HG03558 (cell line): ENCODE data around the gene HTR1B.

Experiments used
- ATAC-seq: cut with Tn5 transposase; IDR thresholded peaks from one replicate; pipeline ENCODE4 v1.9.1; 2021; ENCODE audit warnings: moderate number of reproducible peaks; ENCODE audit not compliant: unreplicated experiment; ENCODE audit errors: extremely low read depth

HTR1B gene, protein sequence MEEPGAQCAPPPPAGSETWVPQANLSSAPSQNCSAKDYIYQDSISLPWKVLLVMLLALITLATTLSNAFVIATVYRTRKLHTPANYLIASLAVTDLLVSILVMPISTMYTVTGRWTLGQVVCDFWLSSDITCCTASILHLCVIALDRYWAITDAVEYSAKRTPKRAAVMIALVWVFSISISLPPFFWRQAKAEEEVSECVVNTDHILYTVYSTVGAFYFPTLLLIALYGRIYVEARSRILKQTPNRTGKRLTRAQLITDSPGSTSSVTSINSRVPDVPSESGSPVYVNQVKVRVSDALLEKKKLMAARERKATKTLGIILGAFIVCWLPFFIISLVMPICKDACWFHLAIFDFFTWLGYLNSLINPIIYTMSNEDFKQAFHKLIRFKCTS

DNA sequence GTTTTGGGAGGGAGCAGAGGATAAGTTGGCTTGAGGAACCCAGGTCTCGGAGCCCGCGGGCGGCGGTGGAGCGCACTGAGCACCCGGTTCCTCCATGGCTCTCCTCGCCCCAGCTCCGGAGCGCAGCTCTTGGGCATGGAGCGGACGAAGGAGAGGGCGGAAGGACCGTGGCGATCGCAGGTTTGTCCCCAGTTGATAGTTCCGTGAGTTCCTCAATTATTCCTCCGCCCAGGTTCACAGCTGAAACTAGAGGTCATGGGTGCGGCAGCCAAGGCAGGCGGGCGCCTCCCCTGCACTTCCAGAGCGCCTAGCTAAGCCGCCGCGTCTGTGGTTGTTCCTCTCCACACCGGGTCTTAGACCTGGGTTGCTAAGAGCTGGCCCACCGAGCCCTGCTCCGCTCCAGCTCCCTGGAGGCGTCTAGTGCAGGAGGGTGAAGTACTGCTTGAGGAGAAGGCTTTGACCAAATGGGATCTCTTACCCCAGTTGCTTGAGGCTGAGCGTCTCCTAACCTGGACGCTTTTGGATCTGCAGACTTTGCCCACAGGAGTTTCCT is at the start of gene HTR1B:
Gene HTR1B (minus strand): TSS at position 184 of the 553 bp plus-strand sequence. CDS start 88 bp downstream, at position 96.
- ATAC-seq, result no peak

DNA sequence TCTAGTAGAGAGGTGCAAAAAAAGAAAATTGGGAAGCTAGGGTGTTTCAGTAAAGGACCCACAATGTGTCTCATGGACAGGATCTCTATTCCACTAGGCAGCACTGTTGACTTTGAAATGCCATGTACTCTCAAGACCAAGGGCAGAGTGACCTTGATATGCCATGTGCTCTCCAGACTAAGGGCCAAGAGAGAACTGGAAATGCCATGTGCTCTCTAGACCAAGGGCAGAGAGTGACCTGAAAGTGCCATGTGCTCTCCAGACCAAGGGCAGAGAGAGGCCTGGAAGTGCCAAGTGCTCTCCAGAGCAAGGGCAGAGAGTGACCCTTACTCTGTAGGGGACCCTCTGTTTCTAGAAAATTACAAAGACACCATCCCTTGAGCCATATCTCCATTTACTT is 49.3 kb upstream of the HTR1B start:
- no peak for ATAC-seq

DNA sequence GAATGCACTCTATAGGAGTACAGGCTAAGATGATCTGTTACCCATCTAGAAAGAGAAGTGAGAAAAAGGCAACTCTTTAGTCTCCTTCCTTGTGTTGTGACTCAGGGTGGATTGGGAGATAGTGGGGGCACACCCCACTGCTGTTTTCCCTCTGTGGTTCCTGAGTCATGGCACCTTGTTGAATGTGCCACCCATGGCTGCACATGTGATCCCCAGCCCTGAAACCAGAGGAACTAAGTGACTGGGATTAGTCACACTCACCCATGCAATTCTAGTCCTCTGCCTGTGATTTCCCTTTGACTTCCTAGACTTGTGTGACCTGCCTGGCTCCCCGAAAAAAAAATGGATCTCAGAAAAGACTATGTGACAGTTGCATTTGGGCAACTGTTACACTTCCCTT is 48.6 kb upstream of the HTR1B start:
- ATAC-seq, result no peak

DNA sequence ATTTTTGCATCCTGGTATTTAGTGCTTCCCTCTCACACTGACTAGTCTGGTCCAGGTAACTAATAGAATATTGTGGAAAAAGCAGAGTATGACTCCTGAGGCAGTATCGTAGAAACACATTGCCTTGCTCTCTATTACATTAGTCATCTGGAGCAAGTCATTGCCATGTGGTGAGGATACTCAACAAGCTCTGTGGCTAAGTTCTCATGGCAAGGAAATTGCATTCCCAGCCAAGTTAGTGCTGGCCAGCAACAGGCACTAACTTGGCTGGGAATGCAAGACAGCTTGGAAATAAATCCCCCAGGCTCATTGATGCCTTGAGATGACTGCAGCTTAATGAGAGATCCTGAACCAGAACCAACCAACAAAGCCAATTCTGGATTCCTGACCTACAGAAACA is 39.7 kb upstream of the HTR1B start:
- ATAC-seq, result no peak

DNA sequence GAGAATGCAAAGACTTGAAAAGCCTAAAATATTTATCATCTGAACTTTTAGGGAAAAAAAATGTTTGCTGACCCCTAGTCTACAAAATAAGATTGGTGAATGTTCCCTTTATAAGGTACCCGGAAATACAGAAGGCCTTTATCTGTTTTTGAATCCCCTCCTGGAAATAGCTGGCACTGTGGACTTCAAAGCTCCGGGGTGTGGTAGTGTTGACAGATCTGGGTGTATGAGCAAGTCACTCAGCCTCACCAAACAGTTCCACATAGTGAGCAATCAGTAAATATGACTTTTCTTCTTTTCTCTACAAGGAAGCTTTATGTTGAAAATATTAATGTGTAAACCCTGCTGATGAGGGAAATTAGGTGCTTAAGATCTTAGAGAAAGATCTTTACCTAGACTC is 29.2 kb upstream of the HTR1B start:
- no peak for ATAC-seq

DNA sequence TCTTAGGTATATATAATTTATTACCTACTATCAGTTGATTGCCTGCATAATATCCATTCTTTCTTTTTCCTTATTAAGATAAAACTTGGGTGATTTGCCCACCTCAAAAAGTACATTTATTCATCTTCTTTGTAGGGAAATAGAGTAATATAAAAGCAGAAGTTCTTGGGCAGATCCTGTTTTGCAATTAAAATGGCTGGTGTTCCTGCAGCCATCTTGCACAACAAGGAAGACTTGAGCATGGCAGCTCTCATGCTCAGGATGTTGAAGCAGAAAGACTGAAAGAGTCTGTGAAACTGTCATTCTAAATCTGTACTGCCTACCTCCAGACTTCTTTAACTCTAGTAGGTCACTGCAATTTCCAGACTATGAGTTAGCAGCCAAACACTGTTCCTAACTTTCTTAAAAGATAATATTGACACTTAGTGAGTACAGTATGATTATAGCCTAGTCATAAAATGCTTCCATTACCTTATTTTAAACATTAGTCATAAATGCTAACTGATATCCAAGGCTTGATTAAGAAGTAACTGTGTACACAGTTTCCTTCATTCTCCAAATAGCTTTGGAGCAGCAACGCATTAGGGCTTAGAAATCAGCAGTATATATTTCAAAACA is 24.6 kb upstream of the HTR1B start:
- ATAC-seq, result no peak

DNA sequence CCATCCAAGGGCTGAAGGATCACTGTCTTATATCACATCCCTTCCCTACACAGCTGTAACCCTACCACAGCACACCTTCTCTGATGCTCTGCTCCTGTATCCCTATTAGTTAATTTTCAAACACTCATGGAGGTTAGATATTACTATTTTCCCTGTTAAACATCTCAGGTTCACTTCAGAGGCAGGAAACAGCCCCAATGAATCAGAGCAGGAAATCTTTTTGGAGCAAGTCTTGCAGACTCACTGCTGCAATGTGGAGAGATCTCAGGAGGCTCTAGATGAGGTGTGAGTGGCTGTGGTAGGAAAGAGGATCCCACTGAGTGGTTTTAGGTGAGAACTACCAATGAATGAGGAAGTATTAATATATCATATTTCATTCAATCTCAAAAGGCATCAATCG is 19.7 kb upstream of the HTR1B start:
- ATAC-seq, result no peak

DNA sequence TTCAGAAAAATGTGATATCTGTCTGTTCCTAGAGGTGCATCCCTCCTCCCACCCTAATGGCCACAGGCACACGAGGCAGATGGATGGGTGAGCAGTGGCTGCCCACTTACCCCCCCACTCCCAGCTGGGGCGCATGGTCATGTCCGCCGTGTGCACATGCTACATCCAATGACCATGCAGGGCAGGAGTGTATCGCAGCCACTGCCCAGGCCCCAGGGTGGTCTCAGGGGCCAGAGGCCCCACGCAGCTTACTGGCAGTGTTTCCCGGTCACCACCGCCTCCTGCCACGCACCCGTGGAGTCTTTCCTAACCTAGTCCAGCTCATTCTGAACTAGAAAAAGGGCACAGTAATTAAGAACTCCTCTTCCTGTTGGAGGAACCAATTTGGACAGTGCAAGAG is 11.7 kb upstream of the HTR1B start:
- ATAC-seq, result no peak

DNA sequence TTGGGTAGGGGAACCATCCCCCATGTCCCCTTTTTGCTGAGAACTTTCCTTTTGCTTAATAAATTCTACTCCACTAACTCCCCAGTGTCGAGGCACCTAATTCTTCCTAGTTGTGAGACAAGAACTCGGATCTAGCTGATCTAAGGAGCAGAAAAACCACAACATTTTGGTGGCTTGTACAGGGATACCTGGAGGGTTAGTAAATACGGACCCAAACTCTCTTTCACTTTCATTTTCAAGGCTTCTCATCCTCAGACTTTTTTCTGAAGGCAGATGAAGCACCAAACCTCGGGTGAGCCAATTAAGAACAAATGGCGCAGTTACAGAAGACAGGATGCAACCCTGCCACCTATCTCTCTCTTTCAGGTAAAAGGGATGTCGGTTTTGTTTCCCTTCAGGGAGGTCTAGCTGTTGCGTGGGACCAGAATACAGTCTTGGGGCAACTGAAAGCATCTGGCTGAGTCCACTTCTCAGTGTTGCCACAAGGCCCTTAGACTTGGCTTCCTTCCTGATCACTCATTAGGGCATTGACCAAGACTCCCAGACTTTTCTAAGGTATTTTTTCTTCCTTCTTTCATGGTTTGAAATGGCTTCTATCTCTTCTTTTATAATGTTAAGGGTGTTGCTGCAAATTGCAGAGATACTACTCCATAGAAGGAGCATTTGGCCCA is 11.1 kb upstream of the HTR1B start:
- no peak for ATAC-seq

DNA sequence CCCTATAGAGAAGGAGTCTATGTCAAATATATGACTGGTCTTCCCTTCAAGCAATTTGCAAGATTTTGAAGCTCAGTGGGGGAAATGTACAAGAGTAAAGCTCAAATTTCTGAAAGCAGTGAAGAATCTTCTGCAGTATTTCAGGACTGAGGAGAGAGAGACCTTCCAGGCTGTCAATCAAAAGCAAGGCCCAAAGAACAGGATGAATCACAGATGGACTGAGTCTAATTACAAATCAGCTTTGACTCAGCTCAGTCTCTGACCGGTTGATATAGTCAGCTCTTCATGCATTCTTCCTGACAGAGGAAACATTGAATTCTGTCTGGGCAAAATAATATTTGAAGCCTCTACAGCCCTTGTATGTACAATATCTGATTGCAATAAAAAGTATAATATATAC is 7.7 kb upstream of the HTR1B start:
- ATAC-seq, result no peak

DNA sequence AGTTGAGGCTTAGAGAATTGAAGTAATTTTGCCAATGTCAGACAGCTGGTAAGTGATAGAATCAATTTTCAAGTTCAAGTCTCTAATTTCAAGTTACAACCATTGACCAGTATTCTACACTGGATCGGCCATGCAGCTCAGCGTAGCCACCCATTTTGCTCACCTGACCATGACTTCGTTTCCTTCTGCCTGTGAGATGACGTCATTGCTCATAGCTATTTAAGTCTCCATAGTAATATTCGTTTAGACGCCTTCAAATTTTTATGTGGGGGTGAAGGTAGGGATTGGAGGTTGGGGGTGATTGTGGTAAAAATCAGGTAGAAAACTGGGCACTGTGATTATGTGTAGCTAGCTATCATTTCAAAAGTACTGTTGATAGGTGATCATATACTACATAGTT is 5.6 kb upstream of the HTR1B start:
- ATAC-seq, result no peak

DNA sequence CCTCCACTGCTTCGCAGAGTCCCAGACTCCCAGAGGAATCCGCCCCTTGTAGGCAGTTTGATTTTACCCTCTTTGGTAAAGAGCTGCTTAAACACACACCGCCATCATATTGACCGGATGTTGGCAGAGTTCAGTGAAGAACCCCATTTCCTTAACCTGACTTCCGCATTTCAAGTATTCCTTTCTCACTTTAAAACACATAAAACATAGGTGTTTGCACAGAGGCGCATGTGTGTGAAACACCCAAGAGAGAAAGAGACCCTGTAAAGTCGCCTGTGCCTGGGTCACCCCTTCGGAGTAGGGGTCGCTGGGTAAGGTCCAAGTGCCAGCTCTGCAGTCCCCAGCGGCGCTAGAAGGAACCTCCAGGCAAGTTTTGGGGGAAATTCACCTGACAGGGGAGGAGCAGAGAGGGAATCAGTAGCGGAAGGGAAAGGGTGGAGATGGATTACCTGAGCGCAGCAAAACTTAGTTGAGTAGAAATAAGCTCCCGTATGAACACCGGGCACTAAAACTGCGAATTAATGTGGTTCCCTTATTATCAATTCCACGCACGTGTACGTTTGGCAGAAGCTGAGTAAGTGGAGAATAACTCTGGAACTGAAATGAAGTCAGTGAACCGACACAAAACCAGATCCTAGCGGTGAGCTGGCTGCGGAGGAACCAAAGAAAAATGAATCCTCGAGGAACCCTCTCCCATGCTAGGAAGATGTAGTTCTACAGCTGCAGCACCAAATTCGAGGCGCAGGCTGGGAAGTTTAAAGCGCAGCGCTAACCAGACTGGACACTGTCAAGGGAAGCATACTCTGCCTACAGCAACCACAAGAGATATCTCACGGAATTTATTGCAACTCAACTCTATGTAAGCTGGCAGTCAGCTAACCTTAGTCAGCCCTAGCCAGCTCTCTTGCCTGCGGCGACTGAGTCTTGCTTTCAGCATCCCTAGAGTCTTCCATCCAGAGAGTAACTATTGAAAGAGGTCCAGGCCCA is 3.5 kb upstream of the HTR1B start:
- ATAC-seq, result peak; percentile 36

DNA sequence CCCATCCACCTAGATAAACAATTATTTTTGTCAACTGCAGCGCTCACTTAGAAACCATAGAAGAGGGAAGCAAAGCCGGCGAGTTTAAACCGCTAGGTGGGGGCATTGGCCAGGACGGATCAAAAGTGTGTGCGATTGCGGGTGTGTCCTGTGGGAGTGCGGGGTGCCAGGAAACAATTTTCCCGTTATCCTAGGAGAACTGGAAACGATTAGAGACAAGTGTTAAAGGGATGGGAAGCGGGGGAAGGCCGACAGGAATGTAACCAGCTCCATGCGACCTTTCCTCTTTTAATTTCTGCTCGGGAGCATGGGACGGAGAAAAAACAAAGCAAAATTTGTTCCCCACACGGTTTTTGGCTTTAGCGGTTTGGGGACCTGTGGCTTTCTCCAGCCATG is 2.8 kb upstream of the HTR1B start:
- peak; percentile 76 for ATAC-seq

DNA sequence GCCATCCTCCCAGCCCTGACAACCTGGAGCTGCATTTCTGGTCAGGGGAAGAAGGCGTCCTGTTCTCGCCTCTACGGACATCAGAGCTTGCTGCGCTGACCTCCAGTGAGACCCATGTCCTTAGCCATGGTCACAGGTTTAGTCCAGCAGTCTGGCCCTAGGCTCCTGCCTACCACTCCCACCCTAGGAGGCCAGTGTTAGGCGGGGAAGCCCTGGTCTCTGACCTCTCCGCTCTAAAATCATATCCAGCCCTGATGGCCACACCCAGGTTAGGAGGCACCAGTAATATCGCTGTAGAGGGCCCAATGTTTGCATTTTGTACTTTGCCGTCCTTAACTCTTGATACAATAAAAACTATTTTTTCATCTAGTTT is 1.2 kb upstream of the HTR1B start:
- no peak for ATAC-seq

DNA sequence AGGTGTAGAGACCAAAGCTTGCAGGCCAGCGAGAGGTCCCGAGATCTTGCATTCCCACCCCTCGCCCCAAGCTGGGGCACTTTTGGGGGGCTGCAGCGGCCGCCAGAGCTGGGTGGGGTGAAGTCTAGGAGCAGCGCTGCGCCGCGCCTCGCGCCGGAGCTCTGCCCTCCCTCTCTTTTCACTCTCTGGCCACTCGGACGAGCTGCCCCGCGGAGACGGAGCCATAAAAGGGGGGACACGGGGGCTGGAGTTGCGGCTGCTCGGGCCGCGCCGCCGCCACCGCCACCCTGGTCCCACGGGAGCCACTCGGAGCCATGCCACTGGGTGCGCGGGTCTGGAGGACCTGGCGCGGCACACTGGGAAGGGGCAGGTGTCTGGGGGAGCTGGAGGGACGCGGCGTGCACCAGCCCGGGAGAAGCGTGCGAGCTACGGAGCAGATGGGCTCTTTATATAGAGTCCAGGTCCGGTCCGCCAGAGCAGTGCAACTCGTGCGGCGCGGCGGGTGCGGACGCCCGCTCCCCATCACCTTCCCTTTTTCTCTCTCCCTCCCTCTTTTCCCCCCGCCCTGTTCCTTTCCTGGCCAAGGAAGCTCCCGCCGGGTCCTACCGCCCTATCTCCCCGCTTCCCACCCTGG is 687 bp upstream of the HTR1B start:
- ATAC-seq, result no peak

DNA sequence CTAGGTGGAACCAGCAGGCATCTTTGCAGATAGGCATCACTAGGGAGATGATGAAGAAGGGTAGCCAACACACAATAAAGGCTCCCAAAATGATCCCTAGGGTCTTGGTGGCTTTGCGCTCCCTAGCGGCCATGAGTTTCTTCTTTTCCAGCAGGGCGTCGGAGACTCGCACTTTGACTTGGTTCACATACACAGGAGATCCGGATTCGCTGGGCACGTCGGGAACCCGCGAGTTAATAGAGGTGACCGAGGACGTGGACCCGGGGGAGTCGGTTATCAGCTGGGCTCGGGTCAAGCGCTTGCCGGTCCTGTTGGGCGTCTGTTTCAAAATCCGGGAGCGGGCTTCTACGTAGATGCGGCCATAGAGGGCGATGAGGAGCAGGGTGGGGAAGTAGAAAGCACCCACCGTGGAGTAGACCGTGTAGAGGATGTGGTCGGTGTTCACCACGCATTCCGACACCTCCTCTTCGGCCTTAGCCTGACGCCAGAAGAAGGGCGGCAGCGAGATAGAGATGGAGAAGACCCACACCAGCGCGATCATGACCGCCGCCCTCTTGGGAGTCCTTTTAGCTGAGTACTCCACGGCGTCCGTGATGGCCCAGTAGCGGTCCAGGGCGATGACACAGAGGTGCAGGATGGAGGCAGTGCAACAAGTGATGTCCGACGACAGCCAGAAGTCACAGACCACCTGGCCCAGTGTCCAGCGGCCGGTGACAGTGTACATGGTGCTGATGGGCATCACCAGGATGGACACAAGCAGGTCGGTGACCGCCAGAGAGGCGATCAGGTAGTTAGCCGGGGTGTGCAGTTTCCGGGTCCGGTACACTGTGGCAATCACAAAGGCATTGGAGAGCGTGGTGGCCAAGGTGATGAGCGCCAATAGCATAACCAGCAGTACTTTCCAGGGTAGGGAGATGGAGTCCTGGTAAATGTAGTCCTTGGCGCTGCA is 658 bp downstream of the HTR1B start:
- no peak for ATAC-seq

DNA sequence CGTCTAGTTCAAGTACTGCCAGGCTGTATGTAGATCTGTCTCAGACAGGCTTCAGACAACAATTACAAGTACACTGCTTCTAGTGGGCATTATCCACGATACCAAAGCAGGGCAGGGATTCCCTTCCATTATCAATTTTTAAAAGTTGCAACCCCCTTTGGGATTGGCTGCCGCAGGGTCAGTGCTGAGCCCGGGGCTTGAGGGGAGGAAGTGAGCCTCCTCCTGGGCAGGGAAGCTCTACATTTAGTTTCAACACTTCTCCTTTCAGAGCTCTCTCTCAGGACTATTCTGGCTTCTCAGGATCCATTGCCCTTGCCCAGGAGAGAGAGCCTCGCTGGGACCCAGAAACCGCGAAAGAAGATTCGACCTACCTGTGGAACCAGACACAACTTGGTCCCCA is 1.5 kb downstream of the HTR1B start:
- no peak for ATAC-seq

DNA sequence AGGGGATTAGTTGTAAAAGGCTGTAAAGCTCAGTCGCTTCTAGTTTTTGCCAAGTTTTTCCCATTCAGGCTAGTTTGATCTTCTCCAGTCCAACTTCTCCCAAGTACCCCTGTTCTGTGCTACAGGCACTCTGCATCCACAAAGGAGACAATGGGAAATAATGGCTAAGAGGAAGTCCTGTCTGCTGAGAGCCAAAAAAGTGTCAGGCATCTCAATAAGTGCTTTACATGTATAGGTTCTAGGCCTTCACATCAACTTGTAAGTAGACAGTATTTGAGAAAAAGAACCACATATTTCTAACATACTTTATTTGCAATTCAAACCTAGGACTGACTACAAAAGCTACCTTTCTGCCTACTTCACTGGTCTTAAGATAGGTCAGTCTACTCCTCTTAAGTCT is 4.9 kb downstream of the HTR1B start:
- ATAC-seq, result no peak
